Testis (tissue), 2 donors: ENCODE results near the gene FRMD6.

Source experiments
- CTCF ChIP-seq, 3 experiments: fragments of 450-650 bp in 2 of 3; fragments of 200-600 bp in 1 of 3; sonication (generic) in 1 of 3; IDR thresholded peaks; one replicate each; pipeline ENCODE4 v1.5.1; 2016 to 2019; ENCODE audit warnings: antibody characterized with exemption in 3 of 3, mild to moderate bottlenecking in 2 of 3, moderate library complexity in 1 of 3
- POLR2A ChIP-seq: fragments of 450-650 bp; IDR thresholded peaks from one replicate; pipeline ENCODE4 v1.6.1; 2017; ENCODE audit warnings: antibody characterized with exemption, mild to moderate bottlenecking, moderate library complexity

DNA sequence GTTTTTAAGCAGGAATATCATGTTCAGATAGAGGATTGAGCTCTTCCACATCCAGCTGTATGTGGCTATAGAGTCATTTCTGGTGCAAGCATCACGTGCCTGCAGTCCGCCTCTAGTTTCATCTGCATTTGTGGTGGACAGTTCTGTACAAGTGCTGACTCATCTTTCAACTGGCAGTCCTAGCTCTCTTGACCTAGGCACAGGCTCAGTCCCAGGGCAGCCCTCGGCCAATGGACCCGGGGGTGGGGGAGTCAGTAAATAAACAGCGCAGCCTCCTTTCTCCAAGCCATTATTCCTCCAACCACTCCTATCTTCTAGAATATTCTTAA is 41.8 kb upstream of the FRMD6 start:
- TF ChIP-seq CTCF (IDR thresholded peaks at IDR 0.05): no peak
- no peak for TF ChIP-seq POLR2A
